Measurements from ENCODE around the gene SLAMF1.

SLAMF1 gene, protein sequence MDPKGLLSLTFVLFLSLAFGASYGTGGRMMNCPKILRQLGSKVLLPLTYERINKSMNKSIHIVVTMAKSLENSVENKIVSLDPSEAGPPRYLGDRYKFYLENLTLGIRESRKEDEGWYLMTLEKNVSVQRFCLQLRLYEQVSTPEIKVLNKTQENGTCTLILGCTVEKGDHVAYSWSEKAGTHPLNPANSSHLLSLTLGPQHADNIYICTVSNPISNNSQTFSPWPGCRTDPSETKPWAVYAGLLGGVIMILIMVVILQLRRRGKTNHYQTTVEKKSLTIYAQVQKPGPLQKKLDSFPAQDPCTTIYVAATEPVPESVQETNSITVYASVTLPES

GRCh38 chr1:160646711-160647328 is at the start of gene SLAMF1:
Gene SLAMF1, minus strand, starts transcription at chr1:160647044. Its CDS starts 99 bp downstream, at chr1:160646945.
- peak; percentile 65 for DNase-seq

GRCh38 chr1:160692390-160692789 is 45.5 kb upstream of the SLAMF1 start:
- DNase-seq = peak; percentile 36

DNA sequence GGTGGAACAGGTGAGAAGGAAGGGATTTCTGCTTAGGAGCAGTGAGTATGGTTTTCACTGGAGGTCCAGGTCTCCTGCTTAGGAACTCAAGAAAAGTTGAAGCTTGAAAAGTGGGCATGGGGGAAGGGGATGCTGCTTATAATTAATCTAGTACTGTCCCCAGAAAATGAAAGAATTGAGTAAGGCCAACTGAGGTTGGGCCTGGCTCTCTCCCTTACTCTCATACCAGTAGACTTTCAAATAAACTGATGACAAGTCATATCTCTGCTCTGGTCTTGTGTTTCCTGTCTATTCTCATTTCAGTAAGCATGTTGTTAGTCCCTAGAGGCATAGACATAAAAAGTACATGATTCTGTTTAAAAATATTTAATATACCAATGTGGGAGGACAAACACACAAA is 38.4 kb upstream of the SLAMF1 start:
- no peak for DNase-seq

DNA sequence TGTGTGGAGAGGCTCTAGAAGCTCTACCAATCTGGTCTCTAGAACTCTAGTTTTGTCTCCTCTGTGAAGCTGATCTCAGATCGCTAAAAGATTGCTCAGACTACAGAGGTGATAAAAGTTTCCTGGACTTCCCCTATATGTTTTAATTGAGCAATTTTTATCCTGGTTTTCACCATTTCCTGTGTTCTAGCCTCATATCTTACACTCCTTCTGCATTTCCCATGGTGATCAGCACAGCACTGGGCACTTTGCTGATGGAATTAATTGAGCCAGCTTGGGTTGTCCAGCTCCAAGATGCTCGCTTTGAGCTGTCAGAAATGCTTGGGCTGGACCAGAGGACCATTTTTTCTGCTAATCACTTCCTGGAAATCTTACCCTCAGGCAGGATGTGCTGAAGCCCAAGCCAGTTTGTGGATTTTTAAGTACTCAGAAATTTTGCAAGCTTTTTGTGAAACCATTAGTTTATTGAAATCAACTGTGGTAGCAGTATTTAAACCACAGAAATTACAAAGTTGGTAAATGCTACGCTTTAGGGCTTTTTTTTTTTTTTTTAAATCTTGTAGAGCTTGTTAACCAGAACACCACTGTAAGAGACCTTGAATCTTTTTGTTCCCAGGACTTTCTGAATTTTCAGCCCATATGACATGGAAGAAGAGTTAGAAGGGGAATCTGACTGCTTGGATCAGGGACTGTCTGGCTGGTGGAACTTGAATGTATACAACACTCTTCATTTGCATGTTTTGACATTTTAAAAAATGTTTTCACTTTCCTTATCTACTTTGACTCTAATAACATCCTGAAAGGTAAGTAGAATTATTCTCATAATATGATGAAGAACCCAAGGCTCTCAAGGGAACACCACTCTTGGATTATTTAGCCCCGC is 36.4 kb upstream of the SLAMF1 start:
- DNase-seq = no peak

DNA sequence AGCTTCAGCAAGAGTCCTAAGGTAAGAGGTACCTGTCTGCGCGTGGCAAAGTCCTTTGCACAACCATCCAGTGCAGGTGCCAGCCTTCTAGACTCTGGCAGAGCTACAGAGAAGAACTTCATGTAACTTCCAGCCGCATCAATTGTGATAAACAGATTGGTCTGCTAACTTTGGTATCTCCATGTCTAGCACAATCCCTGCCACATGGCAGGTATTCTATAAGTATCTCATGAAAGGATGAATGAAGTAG is 35.0 kb upstream of the SLAMF1 start:
- no peak for DNase-seq

- peak; percentile 93 for DNase-seq
Measured at GRCh38 chr1:160681066-160681890, 34.4 kb upstream of the SLAMF1 start.

DNA sequence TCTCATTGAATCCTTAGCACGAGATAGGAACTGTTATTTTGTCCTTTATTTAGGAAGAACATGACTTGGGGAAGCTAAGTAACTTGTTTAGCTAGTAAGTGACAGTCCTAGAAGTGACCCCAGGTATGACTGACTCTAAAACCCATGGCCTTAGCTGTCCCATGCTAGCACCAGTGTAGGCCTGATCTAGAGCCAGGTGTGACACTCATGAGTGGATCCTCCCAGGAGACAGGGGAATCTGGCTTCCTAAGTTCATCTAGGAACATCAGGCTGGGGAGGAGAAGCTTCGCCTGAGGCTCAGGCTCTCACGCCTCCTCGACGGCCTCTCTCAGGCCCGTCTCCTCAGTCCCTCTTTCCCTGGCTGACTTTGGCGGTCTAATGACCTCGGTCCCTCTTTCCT is 33.6 kb upstream of the SLAMF1 start:
- no peak for DNase-seq

DNA sequence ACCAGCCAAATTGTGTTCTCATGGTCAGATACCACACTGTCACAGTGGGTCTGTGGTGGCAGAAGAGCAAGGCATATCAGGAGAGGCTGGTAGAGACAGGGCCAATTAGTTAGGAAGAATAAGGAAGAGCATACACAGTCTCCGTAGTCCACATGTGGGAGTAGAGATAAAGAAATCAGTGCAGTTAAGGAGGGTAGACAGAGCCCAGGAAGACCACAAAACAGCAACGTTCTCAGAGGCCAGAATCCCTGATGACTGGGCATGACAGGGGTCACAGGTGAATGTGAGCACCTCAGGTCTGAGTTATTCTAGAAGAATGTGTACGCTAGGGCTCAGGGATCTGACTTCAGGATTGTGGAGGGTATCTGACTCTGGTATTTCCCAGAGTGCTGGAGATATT is 33.0 kb upstream of the SLAMF1 start:
- no peak for DNase-seq

DNA sequence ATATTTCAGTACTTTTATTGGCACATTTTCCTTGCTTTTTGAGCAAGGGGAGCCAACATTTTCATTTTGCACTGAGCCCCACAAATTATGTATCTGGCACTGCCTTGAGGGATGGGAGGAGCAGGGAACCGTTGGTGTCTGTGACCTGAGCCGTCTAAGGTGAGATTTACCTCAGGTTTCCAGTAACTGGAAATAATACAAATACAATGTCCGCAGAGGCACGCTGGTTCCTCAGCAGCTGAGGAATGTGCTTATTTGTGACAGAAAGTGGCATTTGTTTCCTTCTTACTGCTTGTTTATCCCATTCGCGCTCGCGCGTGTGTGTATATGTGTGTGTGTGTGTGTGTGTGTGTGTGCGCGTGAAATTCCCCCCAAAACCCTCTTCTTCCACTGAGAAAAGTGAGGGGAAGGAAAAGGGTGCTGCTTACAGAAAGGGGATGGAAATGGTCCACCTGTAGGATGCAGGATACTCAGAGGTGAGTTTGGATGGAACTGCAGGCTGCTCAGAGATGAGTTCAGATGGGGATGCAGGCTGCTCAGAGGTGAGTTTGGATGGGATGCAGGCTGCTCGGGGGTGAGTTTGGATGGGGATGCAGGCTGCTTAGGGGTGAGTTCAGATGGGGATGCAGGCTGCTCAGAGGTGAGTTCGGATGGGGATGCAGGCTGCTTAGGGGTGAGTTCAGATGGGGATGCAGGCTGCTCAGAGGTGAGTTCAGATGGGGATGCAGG is 30.2 kb upstream of the SLAMF1 start:
- no peak for DNase-seq

- peak; percentile 83 for DNase-seq
Measured at GRCh38 chr1:160675641-160676410, 29.0 kb upstream of the SLAMF1 start.

- no peak for DNase-seq
Measured at GRCh38 chr1:160674415-160674814, 27.6 kb upstream of the SLAMF1 start.

DNA sequence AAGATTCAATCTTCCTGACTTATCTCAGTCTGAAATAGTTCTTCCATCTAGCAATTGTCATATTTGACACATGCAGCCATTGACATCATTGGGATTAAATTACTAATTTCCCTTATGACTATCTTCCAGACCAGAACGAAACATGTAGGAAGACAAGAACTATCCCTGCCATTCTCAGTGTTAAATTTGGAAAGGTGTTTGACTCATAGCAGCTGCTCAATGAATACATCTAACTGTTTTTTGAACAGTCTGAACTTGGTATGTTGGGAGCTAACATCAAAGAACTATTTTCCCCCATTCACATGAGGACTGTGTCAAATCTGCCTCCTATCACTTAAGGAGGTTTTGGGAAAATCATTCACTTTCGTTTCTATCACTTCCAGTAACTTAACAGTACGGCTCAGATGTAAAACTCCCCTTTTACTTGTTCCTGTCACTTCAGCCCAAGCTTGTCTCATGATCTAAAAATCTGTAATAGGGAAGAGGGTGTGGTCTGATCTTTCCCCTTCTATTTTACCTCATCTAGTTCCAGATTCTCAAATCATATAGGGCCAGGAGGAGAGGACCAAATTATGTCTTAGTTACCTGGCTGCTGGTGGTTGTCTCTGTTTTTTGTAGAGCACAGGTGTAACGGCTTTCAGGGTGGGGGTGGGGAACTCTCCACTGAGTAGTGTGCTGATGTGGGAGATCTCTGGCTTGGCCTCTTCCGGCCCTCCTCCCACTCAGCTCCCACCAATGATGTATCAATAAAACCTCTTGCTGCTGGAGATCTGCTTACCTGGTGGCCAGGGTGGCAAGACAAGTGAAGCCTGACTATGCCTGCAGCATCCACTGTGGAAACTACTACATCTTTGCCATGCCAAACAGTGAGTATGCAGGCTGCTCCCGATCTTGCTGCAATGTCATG is 26.2 kb upstream of the SLAMF1 start:
- DNase-seq = peak; percentile 57

DNA sequence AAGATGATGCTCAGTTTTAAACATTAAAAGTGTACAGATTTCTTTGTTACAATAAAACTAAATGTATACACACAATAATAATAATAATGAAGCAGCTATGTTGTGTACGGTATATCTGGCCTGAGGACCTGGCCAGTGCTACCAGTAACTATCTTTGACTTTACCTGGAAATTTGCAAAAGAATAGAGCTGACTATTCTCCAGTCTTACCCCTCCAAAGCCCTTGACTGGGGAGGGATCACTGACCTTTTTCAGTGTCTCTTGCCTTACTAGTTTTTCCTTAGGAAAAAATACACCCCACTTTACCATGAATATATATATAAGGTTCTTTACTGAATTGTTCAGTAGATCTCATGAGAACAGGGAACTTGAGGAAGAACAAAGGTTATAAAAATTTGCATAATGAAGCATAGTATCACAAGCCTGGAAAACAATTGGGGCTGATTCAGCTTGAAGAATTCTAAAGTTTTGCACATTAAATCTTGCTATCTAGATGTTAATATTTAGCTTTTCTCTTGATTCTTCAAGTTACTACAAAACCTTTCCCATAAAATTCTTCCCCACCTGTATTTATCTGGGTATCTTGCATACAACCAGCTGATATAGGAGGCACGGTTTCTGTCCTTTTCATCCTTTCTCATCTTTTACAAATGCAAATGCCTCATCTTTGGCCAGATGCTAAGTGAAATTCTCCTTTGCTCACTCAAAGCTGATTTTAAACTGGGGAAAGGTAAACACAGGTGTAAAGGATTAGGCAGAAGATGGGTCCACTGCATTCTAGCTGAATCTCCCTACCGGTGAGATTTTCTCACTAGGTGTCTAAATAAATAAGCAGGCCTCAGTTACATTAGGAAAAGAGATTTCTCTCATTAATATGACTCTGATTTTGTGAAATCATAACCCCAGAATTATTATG is 25.0 kb upstream of the SLAMF1 start:
- no peak for DNase-seq

GRCh38 chr1:160670701-160671100 is 23.9 kb upstream of the SLAMF1 start:
- DNase-seq = no peak

- no peak for DNase-seq
Measured at GRCh38 chr1:160669802-160670201, 23.0 kb upstream of the SLAMF1 start.

- DNase-seq = no peak
Measured at GRCh38 chr1:160669276-160669675, 22.4 kb upstream of the SLAMF1 start.

DNA sequence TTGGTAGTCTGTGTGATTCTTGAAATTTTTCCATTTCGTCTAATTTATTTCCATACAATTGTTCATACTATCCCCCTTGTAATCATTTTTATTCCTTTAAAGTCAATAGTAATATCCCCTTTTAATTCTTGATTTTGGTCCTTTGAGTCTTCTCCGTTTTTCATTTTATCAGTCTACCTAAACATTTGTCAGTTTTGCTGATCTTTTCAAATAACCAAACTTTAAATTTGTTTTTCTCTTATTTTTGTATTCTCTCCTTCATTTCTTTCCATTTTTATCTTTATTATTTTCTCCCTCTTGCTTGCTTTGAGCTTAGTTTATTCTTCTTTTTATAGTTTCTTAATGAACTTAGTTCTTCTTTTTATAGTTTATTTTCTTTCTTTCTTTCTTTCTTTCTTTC is 21.1 kb upstream of the SLAMF1 start:
- no peak for DNase-seq

- no peak for DNase-seq
Measured at GRCh38 chr1:160666079-160666442, 19.2 kb upstream of the SLAMF1 start.

- DNase-seq = peak; percentile 51
Measured at GRCh38 chr1:160665330-160666078, 18.7 kb upstream of the SLAMF1 start.
